Stimulated activated CD8-positive, alpha-beta memory T cell treated with anti-CD3 and anti-CD28 coated beads, Interleukin-7, amount 100 ng/mL, for 1 hour (primary cell): ENCODE data around the gene PPM1N.

Experiments used
- DNase-seq, 2 donors: peaks; one replicate each; pipeline ENCODE4 v3.0.0-alpha.2; 2020; ENCODE audit warnings: low read depth in 2 of 2

PPM1N gene

DNA sequence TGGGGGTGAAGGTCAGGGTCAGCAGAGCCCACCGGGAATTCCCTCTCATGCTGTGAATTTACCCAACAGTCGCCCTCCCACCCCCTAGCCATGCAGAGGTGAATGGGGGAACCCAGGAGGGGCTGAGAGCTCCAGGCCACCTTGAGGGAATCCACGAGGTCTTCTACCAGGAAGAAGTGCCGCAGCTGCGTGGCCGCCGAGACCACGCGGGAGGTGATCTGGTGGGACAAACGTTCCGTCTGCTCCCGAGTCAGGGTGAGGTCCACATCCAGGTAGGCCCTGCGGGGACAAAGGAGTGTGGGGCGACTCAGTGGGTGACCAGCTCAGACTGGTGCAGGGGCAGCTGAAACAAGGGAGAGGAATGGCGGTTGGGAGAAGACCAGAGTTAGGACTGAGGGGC, 9.5 kb upstream of the PPM1N start:
- DNase-seq: no peak

DNA sequence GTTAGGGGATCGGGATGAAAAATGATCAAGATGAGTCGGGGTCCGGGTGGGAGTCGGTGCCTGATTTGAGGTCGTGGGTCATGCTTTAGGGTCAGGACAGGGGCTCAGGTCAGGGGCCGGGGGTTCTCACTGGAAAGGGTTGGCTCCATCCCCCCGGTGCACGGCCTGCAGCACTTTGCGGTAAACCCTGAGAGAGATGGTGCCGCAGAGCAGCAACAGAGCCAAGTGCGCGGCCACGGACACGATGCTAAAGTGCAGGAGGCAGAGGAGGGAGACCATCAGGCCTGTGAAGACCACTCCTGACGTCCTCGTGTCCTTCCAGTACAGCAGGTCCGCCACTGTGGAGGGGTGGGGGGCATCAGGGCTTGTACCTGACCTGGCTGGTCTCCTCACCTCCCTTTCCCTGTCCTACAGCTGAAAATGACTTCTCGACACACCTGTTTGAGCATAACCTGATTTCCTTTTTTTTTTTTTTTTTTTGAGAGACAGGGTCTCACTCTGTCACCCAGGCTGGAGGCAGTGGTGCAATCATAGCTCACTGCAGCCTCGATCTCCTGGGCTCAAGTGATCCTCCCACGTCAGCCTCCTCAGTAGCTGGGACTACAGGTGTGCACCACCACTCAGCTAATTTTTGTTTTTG, 8.9 kb upstream of the PPM1N start:
- DNase-seq: no peak

DNA sequence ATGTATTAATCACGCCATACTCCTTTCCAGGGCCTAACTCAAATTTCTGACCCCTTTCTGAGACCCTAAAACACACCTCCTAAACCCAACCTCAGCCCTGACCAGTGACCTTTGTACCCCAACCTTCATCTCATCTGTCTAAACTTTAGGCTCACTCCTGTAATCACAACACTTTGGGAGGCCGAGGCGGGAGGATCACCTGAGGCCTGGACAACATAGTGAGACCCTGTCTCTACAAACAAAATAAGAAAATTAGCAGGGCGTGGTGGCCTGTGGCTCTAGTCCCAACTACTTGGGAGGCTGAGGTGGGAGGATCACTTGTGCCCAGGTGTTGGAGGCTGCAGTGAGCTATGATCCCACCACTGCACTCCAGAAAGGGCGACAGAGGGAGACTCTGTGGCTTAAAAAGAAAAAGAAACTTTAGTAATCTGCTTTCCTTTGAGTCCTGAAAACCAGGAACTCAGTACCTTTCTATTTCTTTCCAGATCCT, 6.1 kb upstream of the PPM1N start:
- no peak for DNase-seq

DNA sequence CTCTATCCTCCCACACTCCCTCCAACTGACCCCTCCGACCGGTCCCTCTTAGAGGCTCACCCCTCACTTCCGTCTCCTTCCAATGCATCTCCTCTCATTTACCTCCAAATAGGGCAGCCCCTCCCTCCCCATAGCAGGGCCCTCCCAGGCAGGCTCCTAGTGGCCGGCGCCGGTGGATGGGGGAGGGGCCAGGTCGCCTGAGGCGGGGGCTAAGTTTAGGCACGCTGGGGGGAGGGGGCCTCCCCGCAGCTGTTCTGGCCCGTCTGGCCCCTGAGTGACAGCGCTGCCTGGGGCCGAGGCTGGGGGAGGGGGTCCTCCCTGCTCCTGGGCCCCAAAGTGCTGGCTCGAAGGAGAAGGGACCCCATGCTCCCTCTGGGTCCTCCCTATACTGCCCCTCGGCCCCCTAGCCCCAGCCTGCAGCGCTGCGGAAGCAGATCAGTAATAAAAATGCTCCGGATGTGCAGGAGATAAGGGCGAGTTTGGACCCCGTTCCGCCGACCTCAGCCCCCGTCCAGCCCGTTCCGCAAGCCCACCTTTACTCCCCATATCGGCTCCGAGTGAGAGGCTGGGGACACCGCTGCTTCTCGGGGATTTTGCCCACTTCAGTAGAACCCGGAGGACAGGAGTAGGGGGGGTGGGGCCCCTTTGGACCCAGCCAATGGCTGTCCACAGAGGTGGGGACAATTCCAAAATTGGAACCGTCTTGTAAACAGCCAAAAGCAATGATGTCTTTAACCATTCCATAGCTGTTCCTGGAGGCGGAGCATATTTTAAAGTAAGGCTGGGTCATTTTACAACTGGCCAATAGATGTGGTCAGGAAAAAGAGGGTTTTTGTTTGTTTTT, 5.4 kb upstream of the PPM1N start:
- no peak for DNase-seq

- DNase-seq: no peak
These were observed 3.9 kb upstream of the PPM1N start for GRCh38 chr19:45494261-45494916.

DNA sequence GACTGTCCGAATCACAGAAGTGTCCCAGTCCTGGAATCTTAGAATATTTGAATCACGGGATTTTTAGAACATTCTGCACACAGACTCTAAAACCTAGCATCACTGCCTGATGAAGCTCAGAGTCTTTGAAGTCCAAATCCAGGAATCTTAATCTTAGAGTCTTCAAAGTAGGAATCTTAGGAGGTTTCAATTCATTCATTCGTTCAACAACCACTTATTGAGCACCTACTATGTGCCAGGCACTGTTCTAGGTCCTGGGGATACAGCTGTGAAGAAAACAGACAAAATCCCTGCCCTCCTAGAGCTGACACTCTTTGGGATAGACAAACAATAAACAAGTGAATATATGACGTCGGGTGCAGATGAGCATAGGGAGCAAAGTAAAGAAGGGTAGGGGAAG, 3.1 kb upstream of the PPM1N start:
- DNase-seq: no peak

- DNase-seq: no peak
These were observed 1.8 kb upstream of the PPM1N start for GRCh38 chr19:45496349-45496953.

GRCh38 chr19:45497791-45498190, 452 bp upstream of the PPM1N start:
- DNase-seq: no peak

DNA sequence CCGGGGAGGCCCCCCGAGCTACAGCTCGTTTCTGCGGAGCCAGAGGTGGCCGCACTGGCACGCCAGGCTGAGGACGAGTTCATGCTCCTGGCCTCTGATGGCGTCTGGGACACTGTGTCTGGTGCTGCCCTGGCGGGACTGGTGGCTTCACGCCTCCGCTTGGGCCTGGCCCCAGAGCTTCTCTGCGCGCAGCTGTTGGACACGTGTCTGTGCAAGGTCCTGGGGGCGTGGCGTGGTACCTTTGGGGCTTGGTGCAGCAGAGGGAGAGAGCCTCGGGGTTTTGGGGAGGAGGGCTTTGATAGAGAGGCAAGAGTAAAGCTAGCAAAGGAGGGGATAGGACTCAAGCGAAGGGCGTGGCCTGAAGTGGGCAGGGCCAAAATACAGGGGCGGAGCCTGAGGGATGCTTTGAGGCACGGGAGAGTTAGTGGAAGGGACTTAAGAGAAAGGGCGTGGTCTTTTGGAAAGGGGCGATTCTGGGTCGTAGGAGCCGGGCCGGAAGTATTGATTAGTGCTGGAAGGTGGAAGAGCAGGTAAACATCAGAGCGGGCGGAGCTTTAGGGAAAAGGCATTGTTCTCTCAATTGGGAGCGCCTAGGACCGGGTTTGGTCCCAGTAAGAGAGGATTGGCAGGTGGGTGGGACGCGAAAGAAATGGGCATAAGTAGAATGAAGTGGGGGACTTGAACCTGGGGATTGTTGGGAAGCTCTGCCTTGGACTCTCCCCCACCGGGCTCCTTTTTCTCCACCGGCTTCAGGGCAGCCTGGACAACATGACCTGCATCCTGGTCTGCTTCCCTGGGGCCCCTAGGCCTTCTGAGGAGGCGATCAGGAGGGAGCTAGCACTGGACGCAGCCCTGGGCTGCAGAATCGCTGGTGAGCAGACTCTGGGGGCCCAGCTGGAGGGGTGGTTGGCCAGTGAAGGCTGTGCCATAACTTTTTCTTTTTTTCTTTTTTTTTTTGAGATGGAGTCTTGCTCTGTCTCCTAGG, 1.2 kb downstream of the PPM1N start:
- no peak for DNase-seq

GRCh38 chr19:45500918-45501729, 2.9 kb downstream of the PPM1N start:
- DNase-seq: no peak

- no peak for DNase-seq
These were observed 3.4 kb downstream of the PPM1N start for GRCh38 chr19:45501730-45502014.

GRCh38 chr19:45502111-45502510, 3.9 kb downstream of the PPM1N start:
- no peak for DNase-seq

DNA sequence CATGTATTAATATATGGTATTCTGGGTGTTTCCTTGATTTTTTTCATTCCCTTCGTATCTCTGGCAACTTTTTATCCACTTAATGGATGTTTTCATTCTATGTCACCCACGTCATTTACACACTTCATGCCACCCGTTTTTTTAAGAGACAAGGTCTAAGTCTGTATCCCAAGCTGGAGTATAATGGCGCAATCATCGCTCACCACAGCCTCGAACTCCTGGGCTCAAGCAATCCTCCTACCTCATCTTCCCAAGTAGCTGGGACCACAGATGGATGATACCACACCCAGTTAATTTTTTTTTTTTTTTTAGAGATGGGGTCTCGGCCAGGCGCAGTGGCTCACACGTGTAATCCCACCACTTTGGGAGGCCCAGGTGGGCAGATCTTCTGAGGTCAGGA, 5.7 kb downstream of the PPM1N start:
- DNase-seq: no peak

GRCh38 chr19:45505151-45505995, 7.1 kb downstream of the PPM1N start:
- DNase-seq: no peak

DNA sequence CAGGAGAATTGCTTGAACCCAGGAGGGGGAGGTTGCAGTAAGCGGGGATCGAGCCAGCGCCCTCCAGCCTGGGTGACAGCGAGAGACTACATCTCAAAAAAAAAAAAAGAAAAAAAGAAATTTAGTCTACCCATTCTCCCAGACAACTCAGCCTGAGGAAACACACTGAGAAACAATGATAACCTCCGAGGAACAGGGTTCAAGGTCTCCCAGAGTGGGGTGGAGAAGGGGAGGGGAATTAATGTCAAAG, 7.7 kb downstream of the PPM1N start:
- DNase-seq: no peak

DNA sequence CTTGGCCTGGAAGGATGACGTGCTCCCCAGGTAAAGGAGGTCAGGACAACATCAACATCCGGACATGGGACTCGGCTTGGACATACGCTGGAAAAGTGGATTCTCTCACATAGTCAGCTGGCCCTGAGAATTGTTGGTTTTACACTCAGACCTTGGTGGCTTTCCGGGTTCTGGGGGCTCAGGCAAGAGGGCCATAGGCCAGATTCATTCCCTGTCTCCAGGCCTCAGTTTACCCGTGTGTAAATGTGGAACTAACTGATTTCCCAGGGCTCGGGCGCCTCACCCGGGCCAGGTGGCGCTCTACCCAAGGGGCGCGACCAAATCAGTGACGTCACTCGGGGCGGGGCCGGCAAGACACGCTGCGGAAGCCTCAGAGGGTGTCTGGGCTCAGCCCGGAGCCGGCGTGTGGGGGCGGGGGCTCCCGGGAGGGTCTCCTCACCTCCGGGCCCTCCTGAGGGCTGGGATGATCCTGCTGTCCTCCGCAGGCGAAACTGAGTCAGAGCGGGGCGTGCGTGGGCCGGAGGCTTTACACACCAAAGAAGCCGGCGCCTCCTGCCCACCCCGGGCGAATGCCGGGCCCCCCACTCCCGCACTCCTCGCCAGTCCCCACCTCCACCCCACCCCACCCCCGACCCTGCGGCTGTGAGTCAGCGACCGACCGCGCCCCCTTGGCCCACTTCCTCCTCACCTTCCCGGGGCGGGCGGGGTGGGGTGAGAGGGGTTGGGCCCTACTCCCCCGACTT, 8.2 kb downstream of the PPM1N start:
- DNase-seq: peak; percentile 93 to 98

GRCh38 chr19:45506989-45507871, 9.0 kb downstream of the PPM1N start, which contains the start of gene VASP:
Gene VASP (plus strand): TSS chr19:45507479. CDS start chr19:45507772, 293 bp downstream.
- peak; percentile 88 to 89 for DNase-seq

DNA sequence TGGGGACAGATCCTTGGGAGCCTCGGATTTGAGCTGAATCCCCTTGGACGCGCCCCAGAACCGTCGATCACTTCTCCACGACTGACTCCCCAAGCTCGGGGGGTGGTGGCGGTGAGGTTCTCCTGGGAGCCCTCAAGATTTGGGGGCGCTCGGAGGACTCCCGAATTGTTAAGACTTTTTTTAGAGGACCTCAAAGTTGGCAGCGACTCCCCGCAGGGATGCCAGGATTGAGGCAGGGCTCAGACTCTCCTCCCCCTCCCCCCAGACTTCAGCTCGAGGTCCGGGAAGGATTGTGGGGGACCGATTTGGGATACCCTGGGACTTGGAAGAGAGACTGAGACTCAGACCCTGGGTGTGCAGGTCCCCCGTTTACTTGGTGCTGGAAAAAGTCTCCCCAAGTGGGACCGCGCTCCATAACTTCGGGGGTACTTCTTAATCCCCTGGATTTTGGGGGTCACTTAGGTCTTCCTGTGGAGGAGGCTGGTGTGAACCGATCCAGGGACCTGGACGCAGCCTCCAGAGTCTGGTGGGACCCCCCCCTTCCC, 9.7 kb downstream of the PPM1N start:
- no peak for DNase-seq
